Suppressor macrophage (primary cell): ENCODE measurements around the gene ZCCHC3.

ENCODE experiments used
- DNase-seq, 4 experiments: peaks; one replicate each; pipeline ENCODE4 v3.0.0-alpha.2; 2020 to 2022

The ZCCHC3 gene

DNA sequence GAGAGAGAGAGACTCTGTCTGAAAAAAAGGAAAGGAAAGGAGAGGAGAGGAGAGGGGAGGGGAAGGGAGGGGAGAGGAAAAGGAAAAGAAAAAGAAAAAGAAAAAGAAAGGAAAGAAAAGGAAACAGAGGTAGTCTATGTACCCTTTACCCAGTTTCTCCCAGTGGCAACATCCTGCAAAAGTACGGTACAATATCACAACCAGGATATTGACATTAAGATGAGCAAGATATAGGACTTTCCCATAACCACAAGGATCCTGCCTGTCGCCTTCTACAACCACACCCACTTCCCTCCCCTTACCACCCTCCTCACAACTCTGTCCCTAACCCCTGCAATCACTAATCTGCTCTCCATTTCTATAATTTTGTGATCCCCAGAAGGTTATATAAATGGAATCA, 10.9 kb upstream of the ZCCHC3 start:
- no peak for DNase-seq

DNA sequence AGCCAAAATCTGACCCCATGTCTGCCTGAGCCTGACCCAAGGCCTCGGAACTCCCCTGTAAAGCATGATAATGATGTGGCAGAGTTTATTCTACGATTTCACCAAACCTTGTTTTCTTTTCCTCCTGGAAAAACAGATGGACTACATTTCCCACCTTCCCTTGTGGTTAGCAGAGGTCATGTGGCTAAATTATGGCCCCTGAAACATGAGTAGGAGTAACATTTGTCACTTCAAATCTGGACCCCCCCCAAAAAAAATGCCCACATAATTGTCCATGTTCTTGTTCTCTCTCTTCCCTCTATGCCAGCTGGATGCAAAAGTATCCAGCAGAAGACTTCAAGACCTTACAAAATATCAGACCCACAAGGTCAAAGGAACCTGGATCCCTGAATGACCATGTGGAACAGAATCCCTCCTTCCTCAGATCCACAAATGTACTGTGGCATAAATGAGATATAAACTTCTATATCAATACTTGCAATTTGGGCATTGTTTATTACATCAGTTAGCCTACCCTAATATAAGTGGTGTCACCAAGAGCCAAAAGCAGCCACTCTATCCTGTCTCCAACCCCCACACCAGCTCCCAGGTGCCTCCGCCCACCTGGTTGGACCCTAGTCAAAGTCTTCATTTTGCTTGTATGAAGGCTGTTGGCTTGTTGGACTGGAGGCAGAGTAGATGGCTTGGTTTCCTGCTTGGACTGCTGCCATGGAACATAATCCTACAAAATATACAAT, 8.2 kb upstream of the ZCCHC3 start:
- DNase-seq = no peak

DNA sequence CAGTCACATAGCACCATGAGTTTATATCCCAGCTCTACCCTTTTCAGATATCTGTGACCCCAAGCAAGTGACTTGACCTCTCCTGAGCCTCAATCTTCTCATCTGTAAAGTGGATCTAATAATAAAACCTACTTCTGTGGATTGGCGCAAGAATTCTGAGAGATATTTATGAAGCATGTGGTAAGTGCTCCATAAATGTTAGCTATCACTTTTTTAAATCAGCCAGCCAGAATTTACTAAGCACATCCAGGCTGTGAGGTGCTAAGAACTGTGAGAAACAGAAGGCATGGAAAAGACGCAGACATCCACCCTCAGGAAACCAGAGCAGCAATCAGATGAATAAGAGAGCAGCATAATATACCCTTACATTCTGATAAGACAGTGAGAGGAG, 7.7 kb upstream of the ZCCHC3 start:
- no peak for DNase-seq

DNA sequence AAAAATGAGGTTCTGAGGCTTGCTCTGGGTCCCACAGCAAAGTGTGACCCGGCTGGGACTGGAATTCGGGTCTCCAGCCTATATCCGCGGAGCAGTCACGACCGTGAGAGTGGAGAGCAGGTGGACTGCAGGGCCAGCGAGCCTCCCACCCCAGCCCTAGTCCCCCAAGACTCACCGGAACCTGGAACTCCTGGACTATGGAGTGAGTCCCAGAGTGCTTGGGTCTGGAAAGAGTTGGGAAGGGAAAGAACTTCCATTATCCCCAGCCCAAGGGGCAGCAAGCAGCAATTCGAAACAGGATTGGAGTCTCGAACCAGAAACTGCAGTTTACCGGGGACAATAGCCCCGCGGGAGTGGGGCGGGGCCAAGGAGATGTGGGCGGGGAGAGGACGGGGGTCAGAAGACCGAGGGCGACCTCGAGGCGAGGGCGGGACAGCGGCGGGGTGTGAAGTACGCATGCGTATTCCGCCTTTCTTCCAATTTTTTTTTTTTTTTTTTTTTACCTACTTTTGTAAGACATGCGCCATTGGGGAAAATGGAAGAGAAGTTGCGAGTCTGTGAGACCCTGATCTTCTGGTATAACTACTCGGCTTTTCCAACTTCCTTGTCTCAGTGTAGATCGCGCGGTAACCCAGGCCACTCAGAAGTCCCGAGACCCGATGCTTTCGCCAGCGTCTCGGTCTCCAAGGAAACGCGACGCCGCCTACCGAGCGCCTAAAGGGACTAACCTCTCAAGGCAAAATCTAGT, 7.1 kb upstream of the ZCCHC3 start, which contains the start of gene C20orf96:
Gene C20orf96, minus strand, starts transcription at position 667 of the 748 bp plus-strand sequence. Its CDS starts 140 bp downstream, at position 527.
- peak; percentile 95 to 97 (median 96) for DNase-seq

DNA sequence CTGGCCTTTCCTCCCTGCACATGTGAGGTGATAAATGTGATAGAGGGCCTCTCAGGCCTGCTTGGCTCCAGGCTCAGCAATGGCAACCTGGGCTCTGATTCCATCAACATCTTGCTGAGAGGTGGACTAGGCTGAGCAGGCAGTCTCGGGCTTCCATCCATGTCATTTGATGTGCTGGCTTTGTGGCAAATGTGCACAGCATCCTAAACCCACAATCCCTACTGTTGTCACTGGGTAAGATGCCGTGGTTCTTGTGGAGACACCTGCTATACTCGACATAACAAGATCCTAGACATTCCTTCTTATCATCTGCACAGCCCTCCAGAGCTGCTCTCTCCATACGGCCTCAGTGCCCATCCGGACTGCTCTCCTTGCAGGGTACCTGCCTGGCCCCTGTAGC, 2.8 kb upstream of the ZCCHC3 start:
- DNase-seq = no peak

DNA sequence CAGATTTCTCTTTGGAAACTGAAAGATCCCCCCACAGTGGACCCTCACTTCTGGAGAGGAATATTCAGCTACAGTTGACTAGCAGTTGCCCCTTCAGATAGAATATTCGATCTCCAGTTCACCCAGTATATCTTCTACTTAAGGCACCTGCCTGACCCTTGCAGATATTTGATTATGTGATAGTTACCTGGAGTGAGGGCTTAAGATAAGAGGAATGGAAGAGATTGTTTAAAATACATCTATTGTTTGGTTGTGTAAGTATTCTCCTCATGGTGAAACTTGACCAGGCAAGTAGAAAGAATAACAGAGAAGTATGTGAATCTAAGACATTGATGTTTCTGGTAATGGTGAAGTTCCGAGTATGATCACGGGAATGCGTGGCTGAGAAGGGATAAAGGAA, 1.6 kb upstream of the ZCCHC3 start:
- no peak for DNase-seq

DNA sequence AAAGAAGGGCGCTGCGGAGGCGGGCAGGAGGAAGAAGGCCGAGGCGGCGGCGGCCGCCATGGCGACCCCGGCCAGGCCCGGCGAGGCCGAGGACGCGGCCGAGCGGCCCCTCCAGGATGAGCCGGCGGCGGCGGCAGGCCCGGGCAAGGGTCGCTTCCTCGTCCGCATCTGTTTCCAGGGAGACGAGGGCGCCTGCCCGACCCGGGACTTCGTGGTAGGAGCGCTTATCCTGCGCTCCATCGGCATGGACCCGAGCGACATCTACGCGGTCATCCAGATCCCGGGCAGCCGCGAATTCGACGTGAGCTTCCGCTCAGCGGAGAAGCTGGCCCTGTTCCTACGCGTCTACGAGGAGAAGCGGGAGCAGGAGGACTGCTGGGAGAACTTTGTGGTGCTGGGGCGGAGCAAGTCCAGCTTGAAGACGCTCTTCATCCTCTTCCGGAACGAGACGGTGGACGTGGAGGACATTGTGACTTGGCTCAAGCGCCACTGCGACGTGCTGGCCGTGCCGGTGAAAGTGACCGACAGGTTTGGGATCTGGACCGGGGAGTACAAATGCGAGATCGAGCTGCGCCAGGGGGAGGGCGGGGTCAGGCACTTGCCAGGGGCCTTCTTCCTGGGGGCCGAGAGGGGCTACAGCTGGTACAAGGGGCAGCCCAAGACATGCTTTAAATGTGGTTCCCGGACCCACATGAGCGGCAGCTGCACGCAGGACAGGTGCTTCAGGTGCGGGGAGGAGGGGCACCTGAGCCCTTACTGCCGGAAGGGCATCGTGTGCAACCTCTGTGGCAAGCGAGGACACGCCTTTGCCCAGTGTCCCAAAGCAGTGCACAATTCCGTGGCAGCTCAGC, 780 bp downstream of the ZCCHC3 start:
- DNase-seq = peak; percentile 79 to 90 (median 87)

DNA sequence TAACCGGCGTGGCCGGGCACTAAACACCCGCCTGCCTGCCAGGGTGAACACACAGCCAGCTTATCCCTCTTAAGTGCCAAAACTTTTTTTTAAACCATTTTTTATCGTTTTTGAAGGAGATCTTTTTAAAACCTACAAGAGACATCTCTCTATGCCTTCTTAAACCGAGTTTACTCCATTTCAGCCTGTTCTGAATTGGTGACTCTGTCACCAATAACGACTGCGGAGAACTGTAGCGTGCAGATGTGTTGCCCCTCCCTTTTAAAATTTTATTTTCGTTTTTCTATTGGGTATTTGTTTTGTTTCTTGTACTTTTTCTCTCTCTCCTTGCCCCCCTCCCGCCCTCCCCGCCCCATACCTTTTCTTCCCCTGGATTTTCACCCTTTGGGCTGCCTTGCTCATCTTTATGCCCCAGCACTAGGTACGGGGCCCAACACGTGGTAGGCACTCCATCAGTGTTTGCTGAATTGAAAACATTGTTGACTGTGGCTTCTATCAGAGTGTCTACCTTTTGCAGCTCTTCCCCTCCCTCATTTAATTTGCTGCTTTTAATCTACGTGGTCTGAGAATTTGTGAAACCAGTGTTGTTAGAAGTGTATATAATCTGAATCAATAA, 1.5 kb downstream of the ZCCHC3 start:
- DNase-seq = no peak

DNA sequence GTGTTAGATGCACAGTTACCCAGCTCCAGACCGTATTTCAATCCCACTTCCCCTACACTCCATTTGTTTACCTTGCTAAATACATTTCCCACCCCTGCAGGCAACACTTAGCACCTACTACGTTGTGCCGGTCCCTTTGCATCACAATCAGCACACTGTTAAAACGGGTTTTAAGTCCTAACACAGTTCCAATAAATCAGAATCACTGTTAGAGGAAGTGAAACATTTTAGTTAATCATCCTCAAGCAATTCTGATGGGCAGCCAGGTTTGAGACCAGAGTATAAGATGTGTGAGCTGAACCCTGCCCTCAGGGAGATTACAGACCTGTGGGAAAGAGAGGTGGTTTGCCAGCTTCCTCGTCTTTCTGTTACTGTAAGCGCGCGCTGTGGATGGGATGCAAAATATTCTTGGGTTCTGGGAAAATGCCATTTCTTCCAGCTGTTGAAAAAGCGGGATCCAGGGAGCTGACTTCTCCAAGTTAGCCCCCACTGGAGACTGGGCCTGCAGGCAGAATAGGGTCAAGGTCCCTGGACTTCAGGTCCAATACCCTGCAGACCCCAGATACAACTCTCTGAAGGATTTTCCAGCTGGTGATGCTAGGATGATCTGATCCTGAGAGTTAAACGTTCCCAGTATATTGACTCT, 3.1 kb downstream of the ZCCHC3 start:
- peak in 1 of 4 experiments; percentile 15 for DNase-seq

DNA sequence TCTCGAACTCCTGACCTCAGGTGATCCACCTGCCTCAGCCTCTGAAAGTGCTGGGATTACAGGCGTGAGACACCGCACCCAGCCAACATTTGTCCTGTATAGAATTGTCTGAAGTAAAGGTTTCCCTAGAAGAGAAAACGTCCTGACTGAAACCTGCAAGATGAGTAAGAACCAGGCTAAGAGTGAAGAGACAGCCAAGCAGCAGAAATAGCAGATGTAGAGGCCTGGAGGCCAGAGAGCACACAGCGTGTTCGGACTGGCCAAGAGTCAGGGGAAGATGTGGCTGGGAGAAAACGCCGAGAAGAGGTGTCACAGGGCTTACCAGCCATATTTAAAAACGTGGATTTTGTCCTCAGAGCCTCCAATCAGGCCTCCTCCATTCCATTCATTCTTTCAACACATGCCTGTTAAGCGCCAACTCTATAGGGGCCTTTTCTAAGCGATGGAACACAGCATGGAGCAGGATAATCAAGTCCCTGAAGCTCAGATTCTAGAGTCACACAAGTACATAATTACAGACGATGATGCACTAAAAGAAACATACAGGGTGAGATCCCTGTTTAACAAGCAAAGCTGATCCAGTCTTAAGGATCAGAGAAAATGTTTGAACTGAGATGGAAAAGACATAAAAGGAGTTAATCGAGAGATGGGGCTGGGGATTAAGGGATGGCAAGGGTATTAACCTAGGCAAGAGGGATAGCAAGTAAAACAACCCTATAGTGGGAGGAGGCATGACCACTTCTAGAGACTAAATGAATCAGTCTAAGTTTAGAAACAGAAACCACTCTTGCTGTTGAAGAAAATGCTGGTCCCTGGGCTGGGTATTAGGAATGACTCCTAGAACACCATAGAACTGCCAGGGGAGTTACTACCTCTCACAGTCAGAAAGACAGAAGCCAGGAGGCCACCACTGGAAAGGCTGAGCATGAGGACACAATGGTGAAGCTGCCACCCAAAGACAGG, 4.8 kb downstream of the ZCCHC3 start:
- DNase-seq = no peak

DNA sequence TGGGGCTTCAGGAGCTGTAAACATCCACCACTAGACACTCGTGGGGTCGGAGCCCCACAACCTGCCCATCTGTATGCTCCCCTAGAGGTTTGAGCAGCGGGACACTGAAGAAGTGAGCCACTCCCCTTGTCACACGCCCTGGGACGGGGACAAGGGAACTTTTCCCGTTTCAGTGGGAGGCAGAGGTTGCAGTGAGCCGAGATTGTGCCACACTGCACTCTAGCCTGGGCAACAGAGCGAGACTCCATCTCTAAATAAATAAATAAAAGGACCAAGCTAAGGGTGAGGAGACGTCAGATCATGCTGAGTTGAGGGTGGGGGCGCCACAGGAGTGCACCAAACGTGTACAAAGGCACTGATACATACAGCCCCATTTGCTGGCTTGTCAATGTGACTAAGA, 8.4 kb downstream of the ZCCHC3 start:
- no peak for DNase-seq

DNA sequence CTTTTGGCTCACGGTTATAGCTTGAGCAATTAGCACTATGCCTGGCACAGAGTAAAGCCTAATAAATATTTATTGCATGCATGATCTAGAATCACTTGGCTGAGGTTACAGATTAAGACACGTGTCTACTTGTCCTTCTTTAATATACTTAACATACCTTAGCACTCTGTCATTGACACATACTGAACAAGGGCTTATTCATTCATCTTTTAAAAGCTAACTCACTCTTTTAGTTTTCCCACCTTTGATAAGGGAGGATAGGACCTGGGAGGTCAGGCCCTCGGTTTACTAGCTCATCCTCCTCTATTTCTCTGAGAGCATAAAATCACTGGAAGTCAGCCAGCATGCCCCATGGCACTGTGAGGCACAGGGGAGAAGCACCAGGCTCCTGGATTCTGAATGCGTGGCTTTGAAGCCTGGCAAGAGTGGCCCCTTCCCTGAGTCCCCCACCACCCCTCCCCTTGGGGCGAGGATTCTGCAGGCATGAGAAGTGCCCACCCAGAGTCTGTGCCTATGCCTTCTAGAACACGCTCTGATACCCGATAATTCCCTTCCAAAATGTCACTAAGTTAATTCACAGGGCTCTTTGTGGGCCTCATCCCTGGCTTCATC, 11.2 kb downstream of the ZCCHC3 start:
- no peak for DNase-seq

DNA sequence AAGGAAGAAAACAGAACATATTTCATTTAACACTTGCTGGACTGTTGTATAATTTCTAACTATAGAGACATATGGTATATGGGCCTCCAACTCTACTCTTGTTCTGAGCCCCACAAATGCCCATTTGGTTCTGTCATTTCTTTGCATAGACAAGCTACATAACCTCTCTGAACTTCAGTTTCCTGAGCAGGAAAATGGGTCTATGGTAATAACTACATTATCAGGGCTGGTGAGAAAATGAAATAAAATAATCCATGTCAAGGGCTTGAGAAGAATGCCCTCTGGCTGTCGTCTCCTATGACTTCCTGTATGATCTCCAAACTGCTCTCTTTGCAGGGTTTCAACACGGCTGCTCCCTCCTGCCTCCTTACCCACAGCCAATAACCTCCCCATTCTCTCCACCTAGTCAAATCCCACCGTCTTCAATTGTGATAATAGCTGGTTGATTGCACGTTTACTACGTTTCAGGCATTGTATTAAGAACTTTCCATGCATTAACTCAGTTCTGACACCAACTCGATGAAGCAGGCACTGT, 12.0 kb downstream of the ZCCHC3 start:
- peak in 3 of 4 experiments; percentile 23 to 36 (median 27) for DNase-seq

DNA sequence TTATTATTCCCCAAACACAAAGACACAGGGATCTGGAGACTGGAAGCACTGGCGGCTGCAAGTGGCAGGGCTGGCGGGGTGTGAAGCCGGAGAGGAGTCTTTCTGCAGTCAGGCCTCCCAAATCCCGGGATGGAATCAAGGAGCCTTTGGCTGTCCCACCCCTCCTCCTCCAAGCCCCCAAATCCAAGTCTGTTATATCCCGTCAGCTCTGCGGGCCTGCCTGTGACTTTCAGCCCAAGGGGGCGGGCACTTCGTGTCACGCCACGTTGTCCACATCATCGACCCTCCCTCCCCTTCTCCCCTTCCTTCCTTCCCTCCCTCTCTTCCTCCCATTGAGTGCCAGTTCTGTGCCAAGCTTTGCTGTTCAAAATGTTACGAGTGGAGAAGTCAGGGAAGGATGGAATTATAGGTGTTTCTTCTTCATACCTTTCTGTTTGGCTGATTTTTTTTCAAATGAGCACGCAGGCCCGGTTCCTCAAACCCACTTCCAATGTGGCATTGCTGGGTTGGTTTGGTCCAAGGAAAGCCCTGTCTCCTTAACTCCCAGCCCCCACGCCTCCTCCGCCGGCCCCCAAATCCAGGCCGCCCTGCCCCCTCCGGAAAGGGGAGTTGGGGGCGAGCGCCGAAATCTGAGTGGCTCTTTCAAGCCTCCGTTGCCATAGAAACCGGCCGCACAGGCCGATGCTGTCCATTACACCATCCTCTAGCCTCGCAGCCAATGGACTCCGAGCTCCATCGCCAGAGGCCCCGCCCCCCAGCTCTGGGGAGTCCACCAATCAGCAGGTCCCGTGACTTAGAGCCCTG, 12.7 kb downstream of the ZCCHC3 start:
- peak; percentile 82 to 90 (median 86) for DNase-seq

DNA sequence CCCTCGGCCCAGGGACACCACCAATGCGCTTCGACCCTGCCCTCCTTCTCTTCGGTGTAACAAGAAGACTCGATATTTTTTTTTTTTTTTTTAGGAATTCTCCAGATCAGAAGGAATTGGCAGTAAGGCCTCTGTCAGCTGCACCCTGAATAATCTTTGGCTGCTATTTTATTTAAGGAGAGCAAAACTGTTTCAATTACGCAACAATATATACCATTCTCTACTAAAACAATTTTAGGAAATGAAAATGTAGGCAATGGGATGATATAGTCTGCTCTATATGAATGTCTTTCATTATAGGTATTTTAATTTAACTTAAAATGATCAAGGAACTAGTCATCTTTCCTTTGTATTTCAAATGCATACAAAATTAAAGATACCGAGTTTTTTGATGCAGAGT, 13.3 kb downstream of the ZCCHC3 start:
- no peak for DNase-seq

DNA sequence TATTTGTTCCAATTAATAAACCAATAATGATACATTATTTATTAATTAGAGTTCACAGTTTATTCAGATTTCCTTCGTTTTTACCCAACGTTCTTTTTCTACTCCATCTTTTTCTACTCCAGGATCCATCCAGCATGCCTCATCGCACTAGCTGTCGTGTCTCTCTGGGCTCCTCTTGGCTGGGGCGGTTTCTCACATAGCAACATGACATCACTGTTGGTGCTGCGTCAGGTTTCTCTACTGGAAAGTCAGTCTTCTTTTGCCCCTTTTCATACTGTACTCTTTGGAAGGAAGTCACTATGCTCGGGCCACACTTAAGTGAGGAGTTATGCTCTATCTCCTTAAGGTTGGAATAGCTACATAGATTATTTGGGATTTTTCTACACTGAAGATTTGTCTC, 14.2 kb downstream of the ZCCHC3 start:
- no peak for DNase-seq

DNA sequence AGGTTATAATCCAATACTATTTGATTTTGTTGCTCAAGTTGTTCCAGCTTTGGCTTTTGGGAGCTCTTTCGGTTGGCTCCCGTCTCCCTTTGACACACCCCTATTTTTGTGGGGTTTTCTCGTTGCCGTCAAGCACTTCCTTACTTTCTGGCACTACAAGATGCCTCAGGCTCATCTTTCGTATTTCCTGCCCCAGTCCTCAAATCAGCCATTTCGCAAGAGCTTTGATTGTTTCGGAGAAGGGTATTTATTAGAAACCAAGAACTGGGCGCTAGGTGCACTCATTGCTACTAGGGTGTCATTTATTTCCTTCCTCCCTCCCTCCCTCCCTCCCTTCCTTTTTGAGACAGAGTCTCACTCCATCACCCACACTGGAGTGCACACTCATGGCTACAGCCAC, 14.7 kb downstream of the ZCCHC3 start:
- DNase-seq = no peak

DNA sequence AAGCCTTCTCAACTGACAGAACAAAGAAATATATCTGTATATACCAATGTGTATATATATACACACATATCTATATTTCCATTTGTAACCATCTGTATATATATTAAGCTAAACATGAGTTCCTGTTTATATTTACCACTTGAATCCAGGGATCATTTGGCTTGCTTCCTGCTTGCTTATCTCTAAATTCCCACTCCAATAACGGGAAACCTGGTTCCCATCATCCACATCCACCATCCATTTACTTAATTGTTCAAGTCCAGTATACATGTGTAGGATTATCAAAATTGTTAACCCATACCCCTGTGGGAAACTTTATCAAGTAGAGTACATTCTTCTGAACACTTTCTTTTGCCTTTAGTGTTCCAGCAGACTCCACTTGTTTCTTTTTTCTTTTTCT, 15.5 kb downstream of the ZCCHC3 start:
- no peak for DNase-seq

DNA sequence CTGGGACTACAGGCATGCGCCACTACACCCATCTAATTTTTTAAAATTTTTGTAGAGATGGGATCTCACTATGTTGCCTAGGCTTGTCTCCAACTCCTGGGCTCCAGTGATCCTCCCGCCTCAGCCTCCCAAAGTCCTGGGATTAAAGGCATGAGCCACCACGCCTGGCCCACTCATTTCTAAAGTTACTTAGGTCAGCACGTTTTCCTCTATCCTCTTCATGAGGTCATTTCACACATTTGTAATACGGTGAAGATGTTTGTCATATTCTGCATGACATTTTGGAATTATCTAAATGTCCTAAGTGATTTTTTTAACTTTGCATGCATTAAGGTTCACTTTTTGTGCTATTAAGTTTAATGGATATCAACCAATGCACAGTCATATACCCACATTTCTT, 16.0 kb downstream of the ZCCHC3 start:
- DNase-seq = no peak
